Measurements from ENCODE around the gene HIBADH. TPM values are rescaled to one million over a fixed set of nuclear protein-coding genes. Genes with fewer than 3 reads are reported as not detected.

HIBADH gene
- total and polyA plus RNA-seq, 9 of the 15 experiments (the other 6 are each of a cell fraction or from before 2014, with no cell fraction given) = 10.7 to 67.8 (median 36.9) TPM

- TF ChIP-seq ETS1 (conservative IDR thresholded peaks at IDR 0.05; ENCODE audit: control insufficient read depth, low read depth, low read length) = no peak
- no peak for TF ChIP-seq ZNF3 (CRISPR knock-in tag; IDR thresholded peaks at IDR 0.05)
- no peak for TF ChIP-seq ZNF561 (CRISPR knock-in tag; conservative IDR thresholded peaks at IDR 0.05)
Measured at GRCh38 chr7:27554826-27555225, 107.9 kb downstream of the HIBADH start (continued).

GRCh38 chr7:27553273-27553672 is 109.4 kb downstream of the HIBADH start:
- Histone ChIP-seq H3K27ac (ENCODE audit: extremely low read depth, low read depth, low read length) (no peak overlapping the region), H3K27me3 (ENCODE audit: control insufficient read depth in 2 of 2, insufficient read depth in 2 of 2, low read length in 2 of 2) (no peaks in the 10 kb centered on the region), H3K36me3 (ENCODE audit: control insufficient read depth, insufficient read depth, low read length) (no peaks in the 10 kb centered on the region), H3K4me3 (no peak overlapping the region), H3K9me1 (ENCODE audit: control insufficient read depth, insufficient read depth, low read length) (no peaks in the 10 kb centered on the region), H2AFZ (ENCODE audit: low read depth, low read length) (no peak overlapping the region), H4K20me1 (replicated peaks; ENCODE audit: control insufficient read depth, insufficient read depth, low read length) (no peaks in the 10 kb centered on the region), H3K4me2 (ENCODE audit: insufficient read depth, low read length) (no peak overlapping the region), H3K4me1 (replicated peaks in 1 of 2; ENCODE audit: control insufficient read depth in 2 of 2, insufficient read depth in 2 of 2, low read length in 2 of 2) (no peaks in the 10 kb centered on the region), H3K79me2 (ENCODE audit: control insufficient read depth, insufficient read depth, low read length) (no peaks in the 10 kb centered on the region), H3K9me3 (replicated peaks; ENCODE audit: control insufficient read depth, insufficient read depth, low read depth, low read length) (no peaks in the 10 kb centered on the region), H3K9ac (ENCODE audit: insufficient read depth in 1 of 2, low read depth in 2 of 2, low read length in 2 of 2) (no peak overlapping the region)
- in situ Hi-C loops (cut with MboI) (no loop called here), intact Hi-C loops (cut with micrococcal nuclease) (no loop called here)
- CTCF ChIA-PET (ENCODE audit: low intra/inter-chr PET ratio) = no interaction called here
- BruUV-seq (replicated peaks) = no TSS peak
- WGBS (ENCODE audit: insufficient coverage, low coverage, missing lambda C conversion rate) = 87% methylated on average over 5 of the region's 5 CpGs
- DNase-seq (ENCODE audit: extremely low read depth in 1 of 4, low spot score in 3 of 4) = no peak
- no peak for FAIRE-seq
- POLR2A ChIA-PET = no interaction called here
- TF ChIP-seq FOXP4 (CRISPR knock-in tag; IDR thresholded peaks at IDR 0.05; ENCODE audit: borderline replicate concordance) (no peak), SMARCA5 (IDR thresholded peaks at IDR 0.05) (no peak), FOXO4 (CRISPR knock-in tag; IDR thresholded peaks at IDR 0.05) (no peak), CREBBP (IDR thresholded peaks at IDR 0.05; ENCODE audit: low read depth, low read length) (no peak), THRB (CRISPR knock-in tag; conservative IDR thresholded peaks at IDR 0.05) (no peak), GABPB1 (CRISPR knock-in tag; IDR thresholded peaks at IDR 0.05) (no peak), PTTG1 (tag; IDR thresholded peaks at IDR 0.05; ENCODE audit: low read depth) (no peak), ZNF76 (CRISPR knock-in tag; IDR thresholded peaks at IDR 0.05; ENCODE audit: borderline replicate concordance) (no peak), NR2C1 (IDR thresholded peaks at IDR 0.05) (no peak), NR2C1 (tag; IDR thresholded peaks at IDR 0.05) (no peak), PTBP1 (IDR thresholded peaks at IDR 0.05; ENCODE audit: low read depth, low read length) (no peak)
- no peak for ATAC-seq
